ENCODE measurements around the gene F8.
"Not testable (repeated sequence)": the region's sequence is repeated elsewhere in the genome, so short reads cannot be mapped to it uniquely, and the experiment has no call there.

Gene F8

DNA sequence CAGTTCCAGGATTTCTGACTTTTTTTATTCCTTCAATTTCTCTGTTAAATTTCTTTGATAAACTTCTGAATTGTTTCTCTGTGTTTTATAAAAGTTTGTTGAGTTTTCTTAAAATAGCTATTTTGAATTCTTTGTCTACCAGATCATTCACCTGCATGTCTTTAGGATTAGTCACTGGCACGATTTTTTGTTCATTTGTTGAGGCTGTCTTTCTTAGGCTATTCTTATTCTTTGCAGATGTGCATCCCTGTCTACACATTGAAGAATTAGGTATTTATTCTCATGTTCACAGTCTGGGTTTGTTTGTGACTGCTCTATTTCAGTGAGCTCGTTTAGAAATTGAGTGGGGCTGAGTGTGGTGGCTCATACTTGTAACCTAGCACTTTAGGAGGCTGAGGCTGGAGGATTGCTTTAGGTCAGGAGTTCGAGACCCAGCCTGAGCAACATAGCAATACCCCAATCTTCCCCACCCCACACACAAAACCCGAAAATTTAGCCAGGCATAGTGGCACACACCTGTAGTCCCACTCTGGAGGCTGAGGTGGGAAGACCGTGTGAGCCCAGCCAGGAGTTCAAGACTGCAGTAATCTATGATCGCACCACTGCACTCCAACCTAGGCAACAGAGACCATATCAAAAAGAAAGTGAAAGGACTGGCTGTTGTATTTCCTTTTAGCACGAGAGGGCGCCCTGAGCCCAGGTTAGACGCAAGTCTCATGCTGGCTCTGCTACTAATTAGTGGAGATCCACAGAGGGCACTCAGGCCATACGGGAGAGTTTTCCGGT is 42.0 kb downstream of the F8 start:
- no peak for FAIRE-seq

DNA sequence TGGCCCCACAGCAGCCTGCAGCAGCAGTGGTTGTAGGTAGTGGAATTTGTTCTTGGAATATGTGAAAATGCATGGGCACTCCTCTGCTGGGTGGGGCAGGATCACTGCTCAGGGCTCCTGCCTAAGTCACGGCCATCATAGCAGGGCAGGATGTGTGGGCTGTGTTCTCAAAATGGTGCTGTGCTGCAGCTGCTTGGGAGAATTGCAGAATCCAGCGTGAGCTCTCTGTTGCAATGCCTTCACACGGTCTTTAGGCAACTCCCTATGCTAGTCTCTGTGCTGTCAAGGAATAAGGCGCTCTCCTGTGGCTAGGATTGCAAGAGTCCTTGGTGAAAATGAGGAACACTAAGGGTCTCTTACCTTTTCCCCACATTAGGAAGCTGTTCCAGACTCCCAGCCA is 42.9 kb downstream of the F8 start:
- no peak for FAIRE-seq

DNA sequence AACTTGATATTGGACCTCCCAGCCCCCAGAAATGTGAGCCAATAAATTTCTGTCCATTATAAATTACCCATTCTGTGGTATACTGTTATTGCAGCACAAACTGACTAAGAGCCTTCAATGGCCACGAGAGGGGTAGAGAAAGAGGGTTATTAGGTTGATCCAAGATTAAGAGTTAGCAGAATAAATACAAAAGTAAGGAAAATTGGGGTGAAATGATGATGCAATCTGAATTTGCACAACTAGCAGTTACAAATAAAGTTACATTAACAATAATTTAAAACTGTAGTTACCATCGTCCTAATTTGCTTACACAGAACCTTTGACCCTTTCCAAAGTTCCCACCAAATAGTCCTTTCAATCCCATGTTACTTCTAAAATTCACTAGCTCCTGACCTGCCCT is 54.2 kb downstream of the F8 start:
- FAIRE-seq: no peak

DNA sequence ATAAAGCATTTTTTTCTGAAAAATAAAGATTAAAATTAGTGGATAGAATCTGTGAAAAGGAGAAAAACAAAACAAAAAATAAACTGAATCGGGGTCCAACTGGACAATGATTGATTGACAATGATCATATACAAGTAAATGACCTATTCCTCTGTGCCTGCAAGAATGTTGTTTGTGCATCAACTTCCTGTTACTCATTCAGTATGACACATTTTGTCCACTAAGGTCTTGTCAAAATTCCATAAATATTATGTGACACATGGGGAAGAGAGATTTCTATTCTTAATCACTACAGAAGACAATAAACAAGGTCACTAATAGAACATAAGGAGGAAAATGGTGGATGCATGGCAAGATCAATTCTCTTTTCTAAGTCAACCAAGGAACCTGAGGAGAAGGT is 54.9 kb downstream of the F8 start:
- FAIRE-seq: peak; percentile 14

DNA sequence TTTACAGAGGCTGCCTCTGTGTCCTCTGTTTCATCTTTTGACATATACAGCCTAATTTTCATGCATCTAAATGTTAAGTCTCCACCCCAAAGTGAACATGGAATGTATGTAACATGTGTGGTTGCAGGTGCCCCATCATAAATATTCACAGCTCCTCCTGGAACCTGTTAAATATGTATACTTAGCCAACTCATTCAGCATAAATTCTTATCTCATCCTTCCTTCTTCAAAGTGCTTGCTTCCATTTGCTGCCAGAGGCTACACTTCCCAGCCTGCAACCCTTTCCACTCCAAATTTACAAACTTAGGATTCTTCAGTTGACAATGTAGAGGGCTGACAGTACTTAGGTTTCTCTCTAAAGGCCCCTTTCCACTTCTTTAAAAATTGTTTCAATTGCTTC is 60.6 kb downstream of the F8 start:
- no peak for FAIRE-seq

DNA sequence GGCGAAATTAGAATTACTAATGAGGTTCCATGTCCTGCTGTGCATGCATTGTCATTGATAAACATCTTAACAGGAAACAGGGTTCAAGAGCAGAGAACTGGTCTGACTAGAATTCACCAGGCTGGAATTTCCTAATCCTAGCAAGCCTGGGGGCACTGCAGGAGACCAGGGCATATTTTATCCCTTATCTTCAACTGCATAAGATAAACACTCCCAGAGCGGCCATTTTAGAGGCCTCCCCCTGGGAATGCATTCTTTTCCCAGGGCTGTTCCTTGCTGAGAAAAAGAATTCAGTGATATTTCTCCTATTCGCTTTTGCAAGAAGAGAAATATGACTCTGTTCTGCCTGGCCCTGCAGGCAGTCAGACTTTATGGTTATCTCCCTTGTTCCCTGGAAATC is 66.7 kb downstream of the F8 start:
- FAIRE-seq: not testable (repeated sequence)

DNA sequence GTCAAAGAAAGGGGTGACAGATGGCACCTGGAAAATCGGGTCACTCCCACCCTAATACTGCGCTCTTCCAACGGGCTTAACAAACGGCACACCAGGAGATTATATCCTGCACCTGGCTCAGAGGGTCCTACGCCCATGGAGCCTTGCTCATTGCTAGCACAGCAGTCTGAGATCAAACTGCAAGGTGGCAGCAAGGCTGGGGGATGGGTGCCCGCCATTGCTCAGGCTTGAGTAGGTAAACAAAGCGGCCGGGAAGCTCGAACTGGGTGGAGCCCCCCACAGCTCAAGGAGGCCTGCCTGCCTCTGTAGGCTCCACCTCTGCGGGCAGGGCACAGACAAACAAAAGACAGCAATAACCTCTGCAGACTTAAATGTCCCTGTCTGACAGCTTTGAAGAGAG is 83.3 kb downstream of the F8 start:
- not testable (repeated sequence) for FAIRE-seq

DNA sequence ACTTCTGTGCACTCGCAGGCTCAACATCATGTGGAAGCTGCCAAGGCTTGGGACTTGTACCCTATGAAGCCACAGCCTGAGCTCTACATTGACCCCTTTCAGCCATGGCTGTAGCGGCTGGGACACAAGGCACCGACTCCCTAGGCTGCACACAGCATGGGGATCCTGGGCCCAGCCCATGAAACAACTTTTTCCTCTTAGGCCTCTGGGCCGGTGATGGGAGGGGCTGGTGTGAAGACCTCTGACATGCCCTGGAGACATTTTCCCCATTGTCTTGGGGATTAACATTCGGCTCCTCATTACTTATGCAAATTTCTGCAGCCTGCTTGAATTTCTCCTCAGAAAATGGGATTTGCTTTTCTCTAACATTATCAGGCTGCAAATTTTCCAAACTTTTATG is 97.8 kb downstream of the F8 start:
- FAIRE-seq: not testable (repeated sequence)

DNA sequence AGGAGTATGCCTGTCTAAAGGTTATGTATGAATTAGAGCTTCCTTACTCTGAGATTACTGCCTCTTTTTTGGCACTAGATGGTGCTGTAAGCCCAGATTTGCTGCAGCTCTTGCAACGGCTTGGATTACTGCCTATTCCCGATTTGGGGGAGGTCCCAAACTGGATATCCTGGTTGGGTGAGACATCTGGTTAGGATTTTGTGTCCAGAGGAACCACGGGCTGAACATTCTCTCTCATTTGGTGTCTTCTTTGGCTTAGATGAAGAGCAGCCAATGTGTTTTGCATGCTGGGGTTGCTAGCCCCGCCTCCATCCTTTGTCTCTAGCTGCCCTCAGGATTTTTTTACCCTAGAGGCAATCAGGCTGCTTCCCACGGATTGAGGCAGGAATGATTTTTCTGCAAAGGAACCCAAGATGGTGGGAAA is 104.5 kb downstream of the F8 start:
- peak; percentile 24 for FAIRE-seq

DNA sequence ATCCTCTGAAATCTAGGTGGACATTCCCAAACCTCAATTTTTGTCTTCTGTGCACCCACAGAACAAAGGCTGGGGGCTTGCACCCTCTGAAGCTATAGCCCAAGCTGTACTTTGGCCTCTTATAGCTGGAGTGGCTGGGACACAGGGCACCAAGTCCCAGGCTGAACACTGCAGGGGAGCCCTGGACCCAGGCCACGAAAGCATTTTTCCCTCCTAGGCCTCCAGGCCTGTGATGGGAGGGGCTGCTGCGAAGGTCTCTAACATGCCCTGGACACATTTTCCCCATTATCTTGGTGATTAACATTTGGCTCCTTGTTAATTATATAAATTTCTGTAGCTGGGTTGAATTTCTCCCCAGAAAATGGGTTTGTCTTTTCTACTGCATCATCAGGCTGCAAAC is 108.5 kb downstream of the F8 start:
- no peak for FAIRE-seq

DNA sequence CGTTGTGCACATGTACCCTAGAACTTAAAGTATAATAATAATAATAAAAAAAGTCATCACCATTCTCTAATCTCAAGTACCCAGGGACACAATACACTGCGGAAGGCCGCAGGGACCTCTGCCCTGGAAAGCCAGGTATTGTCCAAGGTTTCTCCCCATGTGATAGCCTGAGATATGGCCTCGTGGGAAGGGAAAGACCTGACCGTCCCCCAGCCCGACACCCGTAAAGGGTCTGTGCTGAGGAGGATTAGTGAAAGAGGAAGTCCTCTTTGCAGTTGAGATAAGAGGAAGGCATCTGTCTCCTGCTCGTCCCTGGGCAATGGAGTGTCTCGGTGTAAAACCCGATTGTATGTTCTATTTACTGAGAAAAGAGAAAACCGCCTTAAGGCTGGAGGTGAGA is 112.0 kb downstream of the F8 start:
- FAIRE-seq: not testable (repeated sequence)

DNA sequence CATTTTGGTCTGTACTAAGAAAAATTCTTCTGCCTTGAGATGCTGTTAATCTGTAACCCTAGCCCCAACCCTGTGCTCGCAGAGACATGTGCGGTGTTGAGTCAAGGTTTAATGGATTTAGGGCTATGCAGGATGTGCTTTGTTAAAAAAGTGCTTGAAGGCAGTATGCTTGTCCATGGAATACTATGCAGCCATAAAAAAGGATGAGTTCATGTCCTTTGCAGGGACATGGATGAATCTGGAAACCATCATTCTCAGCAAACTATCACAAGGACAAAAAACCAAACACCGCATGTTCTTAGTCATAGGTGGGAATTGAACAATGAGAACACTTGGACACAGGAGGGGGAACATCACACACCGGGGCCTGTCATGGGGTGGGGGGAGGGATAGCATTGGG is 112.5 kb downstream of the F8 start:
- FAIRE-seq: not testable (repeated sequence)

DNA sequence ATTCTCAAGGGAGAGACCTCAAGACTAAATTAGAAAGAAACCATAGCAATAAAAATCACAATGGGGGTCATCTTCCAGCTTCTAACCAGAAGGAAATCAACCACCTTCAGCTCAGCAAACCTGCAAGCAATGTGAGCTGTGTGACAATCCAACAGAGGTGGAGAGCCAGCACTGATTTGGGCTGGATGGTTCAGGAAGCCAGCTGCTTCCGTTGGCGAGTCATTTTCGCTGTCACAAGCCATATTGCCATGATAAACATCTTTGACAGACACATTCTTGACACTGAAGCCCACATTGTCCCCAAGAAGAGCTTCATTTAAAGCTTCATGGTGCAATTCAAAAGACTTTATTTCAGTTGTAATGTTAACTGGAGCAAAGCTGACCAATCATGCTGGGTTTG is 113.7 kb downstream of the F8 start:
- FAIRE-seq: no peak

DNA sequence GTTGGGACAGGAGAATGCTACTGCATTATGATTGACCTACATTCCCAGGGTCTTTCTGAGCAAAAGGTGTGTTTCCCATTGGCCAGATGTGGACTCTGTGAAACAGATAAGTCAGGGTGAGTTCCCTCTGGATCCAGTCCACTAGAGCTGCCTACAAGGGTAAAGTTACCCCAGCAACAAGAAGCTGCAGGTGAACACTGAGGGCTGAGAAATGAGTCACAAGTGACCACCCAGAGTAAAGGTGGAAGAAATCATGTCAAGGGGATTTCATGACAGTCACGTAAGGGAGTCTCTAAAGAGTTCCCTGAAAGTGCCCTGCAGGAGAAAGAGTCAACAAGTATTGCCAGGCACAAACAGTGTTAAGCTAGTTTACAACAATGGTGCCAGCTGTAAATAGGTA is 120.1 kb downstream of the F8 start:
- FAIRE-seq: no peak

DNA sequence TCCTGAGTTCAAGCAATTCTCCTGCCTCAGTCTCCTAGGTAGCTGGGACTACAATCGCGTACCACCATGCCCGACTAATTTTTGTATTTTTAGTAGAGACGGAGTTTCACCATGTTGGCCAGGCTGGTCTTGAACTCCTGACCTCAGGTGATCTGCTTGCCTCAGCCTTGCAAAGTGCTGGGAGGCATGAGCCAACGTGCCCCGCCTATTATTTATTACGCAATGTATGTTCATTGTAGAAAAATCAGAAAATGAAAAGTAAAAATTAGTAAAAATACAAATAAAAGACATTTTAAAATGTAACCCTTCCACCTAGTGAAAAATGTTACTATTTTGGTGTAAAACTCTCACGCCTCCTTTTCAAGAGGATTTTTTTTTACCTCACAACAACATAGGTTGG is 122.2 kb downstream of the F8 start:
- no peak for FAIRE-seq

DNA sequence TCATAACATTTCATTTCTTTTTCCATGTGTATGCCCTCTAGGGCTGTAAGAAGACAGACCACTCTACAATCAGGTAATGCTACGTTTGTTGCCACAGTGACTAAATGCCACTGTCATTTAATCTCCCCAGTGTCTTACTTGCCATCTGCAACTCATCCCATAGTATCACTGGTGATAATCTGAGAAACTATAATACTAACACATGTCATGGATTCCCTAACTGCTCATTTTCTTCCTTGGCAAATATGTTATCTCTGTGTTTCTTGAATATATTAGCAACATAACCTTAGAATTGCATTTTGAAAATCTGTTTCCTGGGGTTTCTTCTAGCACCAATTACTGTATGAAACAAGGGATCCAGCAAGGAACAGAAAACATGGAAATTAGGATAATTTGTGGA is 130.2 kb downstream of the F8 start:
- FAIRE-seq: no peak

DNA sequence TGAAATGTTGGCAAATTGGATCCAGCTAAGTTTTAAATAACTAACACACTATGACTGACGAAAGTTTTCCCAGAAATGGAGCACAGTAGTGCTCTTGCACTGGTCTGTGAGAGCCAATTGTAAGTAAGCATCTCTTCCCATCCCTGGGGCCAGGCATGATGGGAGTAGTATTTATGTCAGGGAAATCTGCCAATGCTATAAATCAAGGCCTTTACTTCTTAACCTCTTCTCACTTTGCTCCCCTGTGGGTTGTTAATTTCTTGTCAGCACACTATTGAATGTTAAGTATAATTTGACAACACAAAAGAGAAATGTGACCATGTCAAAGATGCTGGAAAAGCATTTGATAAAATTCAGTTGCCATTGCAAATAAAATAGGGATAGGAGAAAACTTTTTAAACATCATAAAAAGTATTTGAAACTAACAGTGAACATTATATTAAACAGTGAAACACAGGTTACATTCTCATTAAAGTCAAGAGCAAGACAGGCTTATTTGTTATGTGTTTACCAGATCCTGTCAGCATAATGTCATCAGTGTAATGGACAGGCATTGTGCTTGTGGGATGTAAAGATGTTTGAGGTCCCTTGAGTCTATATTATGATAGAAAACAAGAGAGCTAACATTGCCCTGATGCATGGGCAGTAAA is 131.4 kb downstream of the F8 start:
- no peak for FAIRE-seq

DNA sequence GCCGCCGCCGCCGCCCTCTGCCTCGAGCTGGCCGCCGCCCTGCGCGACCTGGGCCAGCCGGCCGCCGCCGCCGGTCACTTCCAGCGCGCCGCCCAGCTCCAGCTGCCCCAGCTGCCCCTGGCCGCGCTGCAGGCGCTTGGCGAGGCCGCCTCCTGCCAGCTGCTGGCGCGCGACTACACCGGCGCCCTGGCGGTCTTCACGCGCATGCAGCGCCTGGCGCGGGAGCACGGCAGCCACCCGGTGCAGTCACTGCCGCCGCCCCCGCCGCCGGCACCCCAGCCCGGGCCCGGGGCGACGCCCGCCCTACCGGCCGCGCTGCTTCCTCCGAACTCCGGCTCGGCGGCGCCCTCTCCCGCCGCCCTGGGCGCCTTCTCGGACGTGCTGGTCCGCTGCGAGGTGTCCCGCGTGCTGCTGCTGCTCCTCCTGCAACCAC is 135.7 kb downstream of the F8 start:
- FAIRE-seq: not testable (repeated sequence)

DNA sequence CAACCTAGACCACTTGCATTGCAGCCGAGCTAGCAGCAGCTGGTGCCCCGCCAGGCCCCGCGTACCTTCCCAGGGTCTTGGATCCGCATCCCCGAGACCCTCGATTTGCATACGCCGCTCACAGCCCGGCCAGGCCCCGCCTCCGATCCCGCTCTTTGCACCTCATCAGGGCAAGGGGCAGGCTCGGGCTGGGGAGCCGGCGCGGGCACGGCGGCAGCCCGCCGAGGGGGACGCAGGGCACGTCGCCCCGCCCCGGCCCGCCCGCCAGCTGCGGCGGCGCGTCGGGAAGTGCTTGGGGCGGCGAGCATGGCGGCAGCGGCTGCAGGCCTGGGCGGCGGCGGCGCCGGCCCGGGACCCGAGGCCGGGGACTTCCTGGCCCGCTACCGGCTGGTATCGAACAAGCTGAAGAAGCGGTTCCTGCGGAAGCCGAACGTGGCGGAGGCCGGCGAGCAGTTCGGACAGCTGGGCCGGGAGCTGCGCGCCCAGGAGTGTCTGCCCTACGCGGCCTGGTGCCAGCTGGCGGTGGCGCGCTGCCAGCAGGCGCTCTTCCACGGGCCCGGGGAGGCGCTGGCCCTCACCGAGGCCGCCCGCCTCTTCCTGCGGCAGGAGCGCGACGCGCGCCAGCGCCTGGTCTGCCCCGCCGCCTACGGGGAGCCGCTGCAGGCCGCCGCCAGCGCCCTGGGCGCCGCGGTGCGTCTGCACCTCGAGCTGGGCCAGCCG is 136.3 kb downstream of the F8 start, which contains the start of gene F8A1:
Gene F8A1, plus strand, starts transcription at position 287 of the 720 bp plus-strand sequence. Its CDS starts 20 bp downstream, at position 307.
- FAIRE-seq: not testable (repeated sequence)

DNA sequence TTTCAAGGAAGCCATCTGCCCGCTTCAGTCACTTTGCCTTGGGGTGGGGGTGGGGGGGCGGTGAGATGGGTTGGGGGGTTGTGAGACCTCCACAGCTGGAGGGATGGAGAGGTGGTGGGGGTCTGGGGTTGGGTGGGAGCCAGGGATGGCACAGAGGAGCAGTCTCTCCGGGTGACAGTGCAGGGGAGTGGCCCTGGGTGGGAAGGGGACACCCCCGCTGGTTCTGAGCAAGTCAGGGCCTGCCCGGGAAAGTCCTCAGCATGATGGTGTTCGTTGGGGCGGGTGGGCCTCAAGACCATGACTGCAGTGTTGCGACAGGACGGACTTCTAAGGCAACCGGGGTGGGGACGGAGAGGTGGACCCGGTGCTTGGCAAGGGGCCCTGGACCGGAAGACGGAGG is 137.0 kb downstream of the F8 start:
- FAIRE-seq: not testable (repeated sequence)

DNA sequence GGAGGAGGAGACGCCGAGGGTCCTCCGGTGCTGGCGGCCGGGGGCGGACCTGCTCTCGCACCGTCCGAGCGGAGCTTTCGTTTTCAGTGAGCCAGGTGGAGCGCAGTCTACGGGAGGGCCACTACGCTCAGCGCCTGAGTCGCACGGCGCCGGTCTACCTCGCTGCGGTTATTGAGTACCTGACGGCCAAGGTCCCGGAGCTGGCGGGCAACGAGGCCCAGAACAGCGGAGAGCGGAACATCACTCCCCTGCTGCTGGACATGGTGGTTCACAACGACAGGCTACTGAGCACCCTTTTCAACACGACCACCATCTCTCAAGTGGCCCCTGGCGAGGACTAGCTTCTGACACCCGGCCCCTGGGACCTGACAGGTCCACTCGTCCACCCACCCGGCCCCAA is 137.5 kb downstream of the F8 start:
- FAIRE-seq: not testable (repeated sequence)

DNA sequence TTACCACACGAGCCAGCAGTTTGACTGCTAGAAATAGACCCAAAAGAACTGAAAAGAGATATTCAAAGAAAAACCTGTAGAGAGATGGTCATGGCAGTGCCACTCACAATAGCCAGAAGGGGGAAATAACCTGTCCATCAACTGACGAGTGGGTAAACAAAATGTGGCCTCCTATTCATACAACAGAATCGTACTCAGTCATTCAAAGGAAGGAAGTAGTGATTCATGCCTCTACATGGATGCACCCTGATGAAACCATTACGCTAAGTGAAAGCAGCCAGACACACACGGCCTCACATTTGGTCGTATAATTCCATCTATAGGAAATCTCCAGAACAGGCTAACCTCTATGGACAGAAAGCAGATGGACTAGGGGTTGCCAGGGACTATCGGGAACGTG is 138.5 kb downstream of the F8 start:
- FAIRE-seq: not testable (repeated sequence)

DNA sequence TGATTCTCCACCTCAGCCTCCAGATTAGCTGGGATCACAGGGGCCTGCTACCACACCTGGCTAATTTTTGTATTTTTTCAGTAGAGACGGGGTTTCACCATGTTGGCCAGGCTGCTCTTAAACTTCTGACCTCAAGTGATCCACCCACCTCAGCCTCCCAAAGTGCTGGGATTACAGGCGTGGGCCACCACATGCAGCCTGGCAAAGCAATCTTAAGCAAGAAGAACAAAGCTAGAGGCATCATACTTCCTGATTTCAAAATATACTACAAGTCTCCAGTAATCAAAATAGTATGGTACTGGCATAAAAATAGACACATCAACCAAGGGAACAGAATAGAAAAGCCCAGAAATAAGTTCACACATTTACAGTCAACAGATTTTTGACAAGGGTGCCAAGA is 149.2 kb downstream of the F8 start:
- no peak for FAIRE-seq

DNA sequence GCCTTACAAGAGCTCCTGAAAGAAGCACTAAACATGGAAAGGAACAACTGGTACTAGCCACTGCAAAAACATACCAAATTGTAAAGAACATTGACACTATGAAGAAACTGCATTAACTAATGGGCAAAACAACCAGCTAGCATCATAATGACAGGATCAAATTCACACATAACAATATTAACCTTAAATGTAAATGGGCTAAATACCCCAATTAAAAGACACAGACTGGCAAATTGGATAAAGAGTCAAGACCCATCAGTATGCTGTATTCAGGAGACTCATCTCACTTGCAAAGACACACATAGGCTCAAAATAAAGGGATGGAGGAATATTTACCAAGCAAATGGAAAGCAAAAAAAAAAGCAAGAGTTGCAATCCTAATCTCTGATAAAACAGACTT is 154.0 kb downstream of the F8 start:
- FAIRE-seq: not testable (repeated sequence)
